GM21576 (cell line): ENCODE results near the gene HMGCLL1.

Experiments
- ATAC-seq: cut with Tn5 transposase; IDR thresholded peaks from one replicate; pipeline ENCODE4 v1.9.1; 2021; ENCODE audit warnings: mild to moderate bottlenecking, moderate library complexity; ENCODE audit not compliant: unreplicated experiment

Gene HMGCLL1

GRCh38 chr6:55578537-55579363 lies at the start of gene HMGCLL1:
Gene HMGCLL1 (minus strand): TSS chr6:55579192. CDS start chr6:55579055, 137 bp downstream.
- ATAC-seq, result no peak

- no peak for ATAC-seq
Observed at GRCh38 chr6:55621993-55622392, 43.0 kb upstream of the HMGCLL1 start.

GRCh38 chr6:55621244-55621643 lies 42.3 kb upstream of the HMGCLL1 start:
- no peak for ATAC-seq

GRCh38 chr6:55617272-55617671 lies 38.3 kb upstream of the HMGCLL1 start:
- ATAC-seq, result no peak

- no peak for ATAC-seq
Observed at GRCh38 chr6:55604021-55604420, 25.0 kb upstream of the HMGCLL1 start.

GRCh38 chr6:55601120-55601519 lies 22.1 kb upstream of the HMGCLL1 start:
- ATAC-seq, result no peak

GRCh38 chr6:55594442-55594841 lies 15.4 kb upstream of the HMGCLL1 start:
- ATAC-seq, result no peak

- ATAC-seq, result no peak
Observed at GRCh38 chr6:55584654-55585354, 5.8 kb upstream of the HMGCLL1 start.

GRCh38 chr6:55576811-55577210 lies 2.2 kb downstream of the HMGCLL1 start:
- no peak for ATAC-seq

- no peak for ATAC-seq
Observed at GRCh38 chr6:55574556-55574955, 4.4 kb downstream of the HMGCLL1 start.

GRCh38 chr6:55569638-55570037 lies 9.4 kb downstream of the HMGCLL1 start:
- ATAC-seq, result no peak

- no peak for ATAC-seq
Observed at GRCh38 chr6:55568808-55569439, 10.1 kb downstream of the HMGCLL1 start.

- no peak for ATAC-seq
Observed at GRCh38 chr6:55567558-55567957, 11.4 kb downstream of the HMGCLL1 start.

GRCh38 chr6:55566036-55566710 lies 12.8 kb downstream of the HMGCLL1 start:
- no peak for ATAC-seq

GRCh38 chr6:55562318-55562717 lies 16.7 kb downstream of the HMGCLL1 start:
- no peak for ATAC-seq

GRCh38 chr6:55560290-55560885 lies 18.6 kb downstream of the HMGCLL1 start:
- no peak for ATAC-seq

GRCh38 chr6:55557146-55557545 lies 21.8 kb downstream of the HMGCLL1 start:
- ATAC-seq, result no peak

GRCh38 chr6:55545791-55546190 lies 33.2 kb downstream of the HMGCLL1 start:
- no peak for ATAC-seq

GRCh38 chr6:55543633-55544309 lies 35.2 kb downstream of the HMGCLL1 start:
- ATAC-seq, result no peak

- ATAC-seq, result no peak
Observed at GRCh38 chr6:55541024-55541423, 38.0 kb downstream of the HMGCLL1 start.
